Measurements from ENCODE around the gene GTF3C5.

Gene GTF3C5

DNA sequence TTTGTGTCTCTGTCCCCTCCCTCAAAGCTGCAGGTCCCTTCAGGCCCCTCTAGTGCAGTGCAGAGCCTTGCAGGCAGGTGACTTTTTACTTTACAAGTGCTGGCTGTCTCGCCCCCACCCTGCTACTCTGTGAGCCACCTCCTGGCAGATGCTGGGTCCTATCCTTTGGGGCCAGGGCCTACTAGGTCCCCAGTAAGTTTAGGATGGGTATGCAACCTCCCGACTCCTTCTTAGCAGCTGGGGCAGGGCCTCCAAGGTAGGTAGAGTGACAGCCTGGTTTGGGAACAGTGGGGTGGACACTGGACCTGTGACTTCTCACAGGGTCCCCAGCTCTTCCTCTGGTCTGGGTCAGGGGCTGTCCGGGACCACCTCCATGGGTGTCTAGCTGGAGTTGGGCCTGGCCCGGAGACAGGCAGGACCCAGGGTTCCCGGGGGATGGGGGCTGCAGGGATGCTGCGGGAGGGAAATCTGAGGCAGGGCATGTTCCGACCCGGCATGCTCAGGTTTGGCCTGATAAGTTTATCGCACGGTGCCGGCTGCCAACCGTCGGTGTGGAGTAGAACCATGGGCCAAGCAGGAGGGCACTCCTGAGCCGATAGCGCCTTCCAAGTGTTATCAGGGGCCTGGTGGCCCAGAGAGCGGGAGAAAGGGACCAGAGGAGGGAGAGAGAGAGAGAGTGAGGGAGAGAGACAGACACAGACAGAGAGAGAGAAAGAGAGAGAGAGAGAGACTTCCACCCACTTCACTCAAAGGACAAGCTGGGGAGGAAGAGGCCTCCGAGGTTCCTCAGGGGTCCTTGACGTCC lies 31.8 kb upstream of the GTF3C5 start:
- DNase-seq (ENCODE audit: low read depth), result no peak
- TF ChIP-seq, protein P1, sequence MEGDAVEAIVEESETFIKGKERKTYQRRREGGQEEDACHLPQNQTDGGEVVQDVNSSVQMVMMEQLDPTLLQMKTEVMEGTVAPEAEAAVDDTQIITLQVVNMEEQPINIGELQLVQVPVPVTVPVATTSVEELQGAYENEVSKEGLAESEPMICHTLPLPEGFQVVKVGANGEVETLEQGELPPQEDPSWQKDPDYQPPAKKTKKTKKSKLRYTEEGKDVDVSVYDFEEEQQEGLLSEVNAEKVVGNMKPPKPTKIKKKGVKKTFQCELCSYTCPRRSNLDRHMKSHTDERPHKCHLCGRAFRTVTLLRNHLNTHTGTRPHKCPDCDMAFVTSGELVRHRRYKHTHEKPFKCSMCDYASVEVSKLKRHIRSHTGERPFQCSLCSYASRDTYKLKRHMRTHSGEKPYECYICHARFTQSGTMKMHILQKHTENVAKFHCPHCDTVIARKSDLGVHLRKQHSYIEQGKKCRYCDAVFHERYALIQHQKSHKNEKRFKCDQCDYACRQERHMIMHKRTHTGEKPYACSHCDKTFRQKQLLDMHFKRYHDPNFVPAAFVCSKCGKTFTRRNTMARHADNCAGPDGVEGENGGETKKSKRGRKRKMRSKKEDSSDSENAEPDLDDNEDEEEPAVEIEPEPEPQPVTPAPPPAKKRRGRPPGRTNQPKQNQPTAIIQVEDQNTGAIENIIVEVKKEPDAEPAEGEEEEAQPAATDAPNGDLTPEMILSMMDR (conservative IDR thresholded peaks at IDR 0.05; ENCODE audit: low read length), result no peak
- no peak overlapping the region for H3K4me3 ChIP-seq (ENCODE audit: low read length)

DNA sequence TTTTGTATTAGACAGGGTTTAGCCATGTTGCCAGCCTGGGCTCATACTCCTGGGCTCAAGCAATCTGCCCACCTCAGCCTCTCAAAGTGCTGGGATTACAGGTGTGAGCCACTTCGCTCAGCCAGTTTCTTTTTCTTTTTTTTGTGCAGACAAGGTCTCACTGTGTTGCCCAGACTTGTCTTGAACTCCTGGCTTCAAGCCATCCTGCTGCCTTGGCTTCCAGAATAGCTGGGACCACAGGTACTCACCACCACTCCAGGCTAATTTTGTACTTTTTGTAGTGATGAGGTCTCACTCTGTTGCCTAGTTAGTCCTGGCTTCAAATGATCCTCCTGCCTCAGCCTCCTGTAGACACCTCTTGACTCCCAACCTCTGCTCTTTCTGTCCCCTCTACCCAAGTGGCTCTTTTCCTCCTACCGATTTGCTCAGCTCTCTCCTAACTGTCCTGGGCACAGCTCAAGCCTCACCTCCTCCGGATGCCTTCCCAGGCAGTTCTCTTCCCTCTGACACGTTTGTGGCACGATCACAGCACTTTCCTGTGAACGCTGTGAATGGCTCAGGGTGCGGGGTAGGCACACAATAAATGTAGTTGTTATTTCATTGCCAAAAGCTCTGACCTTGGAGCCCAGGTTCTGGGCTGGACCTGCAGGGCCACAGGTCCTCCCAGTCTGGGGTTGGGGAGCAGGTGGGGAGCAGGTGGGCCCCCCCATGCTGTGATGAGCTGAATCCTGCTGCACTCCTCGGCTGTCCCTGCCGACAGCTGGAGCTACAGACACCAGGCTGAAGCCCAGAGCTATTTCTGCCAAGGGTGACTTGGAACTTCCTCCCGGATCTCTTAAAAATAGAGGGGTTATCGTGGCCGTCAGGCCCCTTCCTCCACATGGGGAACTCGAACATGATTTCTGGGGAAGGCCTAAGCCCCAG lies 28.4 kb upstream of the GTF3C5 start:
- no peak overlapping the region for H3K4me3 ChIP-seq (ENCODE audit: low read length)
- TF ChIP-seq, protein P1 (conservative IDR thresholded peaks at IDR 0.05; ENCODE audit: low read length), result no peak
- DNase-seq (ENCODE audit: low read depth), result no peak

DNA sequence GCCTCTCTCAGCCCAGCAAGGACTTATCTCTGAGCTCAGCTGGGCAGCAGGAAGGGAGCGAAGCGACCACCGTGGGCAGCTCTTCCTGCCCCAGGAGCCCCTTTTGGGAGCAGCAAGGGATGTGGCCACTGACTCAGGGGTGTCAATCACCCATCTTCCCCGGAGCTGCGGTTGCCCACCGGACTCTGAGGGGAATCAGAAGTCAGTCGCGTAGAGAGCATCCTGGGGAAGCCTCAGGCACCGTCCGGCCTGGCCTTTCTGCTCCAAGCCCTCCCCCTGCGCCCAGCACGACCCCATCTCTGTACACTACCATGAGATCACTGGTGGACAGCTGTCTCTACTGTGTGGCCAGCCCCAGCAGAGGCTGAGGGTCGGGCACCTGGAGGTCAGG lies 27.7 kb upstream of the GTF3C5 start:
- H3K4me3 ChIP-seq (ENCODE audit: low read length), result no peak overlapping the region
- no peak for DNase-seq (ENCODE audit: low read depth)
- TF ChIP-seq, protein P1 (conservative IDR thresholded peaks at IDR 0.05; ENCODE audit: low read length), result no peak

DNA sequence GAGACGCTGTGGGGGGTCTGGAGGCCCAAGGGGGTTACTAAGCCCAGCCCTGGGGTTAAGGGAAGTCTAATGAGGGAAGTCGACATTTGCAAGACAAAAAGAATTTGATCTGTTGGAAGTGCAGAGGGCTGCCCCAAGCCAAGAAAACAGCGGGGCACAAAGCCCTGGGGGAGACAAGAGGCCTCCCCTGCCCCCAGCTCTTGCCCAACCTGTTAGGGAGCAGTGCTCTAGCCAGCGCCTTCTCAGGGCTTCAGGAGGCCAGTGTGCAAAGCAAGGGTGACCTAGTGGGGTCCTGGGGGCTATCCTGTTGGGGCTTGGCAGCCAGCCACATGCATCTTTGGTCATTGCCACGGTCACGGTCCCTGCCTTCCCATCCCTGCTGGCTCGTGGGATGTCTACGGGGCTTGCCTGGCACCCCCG lies 27.1 kb upstream of the GTF3C5 start:
- no peak overlapping the region for H3K4me3 ChIP-seq (ENCODE audit: low read length)
- TF ChIP-seq, protein P1 (conservative IDR thresholded peaks at IDR 0.05; ENCODE audit: low read length), result no peak
- DNase-seq (ENCODE audit: low read depth), result no peak

DNA sequence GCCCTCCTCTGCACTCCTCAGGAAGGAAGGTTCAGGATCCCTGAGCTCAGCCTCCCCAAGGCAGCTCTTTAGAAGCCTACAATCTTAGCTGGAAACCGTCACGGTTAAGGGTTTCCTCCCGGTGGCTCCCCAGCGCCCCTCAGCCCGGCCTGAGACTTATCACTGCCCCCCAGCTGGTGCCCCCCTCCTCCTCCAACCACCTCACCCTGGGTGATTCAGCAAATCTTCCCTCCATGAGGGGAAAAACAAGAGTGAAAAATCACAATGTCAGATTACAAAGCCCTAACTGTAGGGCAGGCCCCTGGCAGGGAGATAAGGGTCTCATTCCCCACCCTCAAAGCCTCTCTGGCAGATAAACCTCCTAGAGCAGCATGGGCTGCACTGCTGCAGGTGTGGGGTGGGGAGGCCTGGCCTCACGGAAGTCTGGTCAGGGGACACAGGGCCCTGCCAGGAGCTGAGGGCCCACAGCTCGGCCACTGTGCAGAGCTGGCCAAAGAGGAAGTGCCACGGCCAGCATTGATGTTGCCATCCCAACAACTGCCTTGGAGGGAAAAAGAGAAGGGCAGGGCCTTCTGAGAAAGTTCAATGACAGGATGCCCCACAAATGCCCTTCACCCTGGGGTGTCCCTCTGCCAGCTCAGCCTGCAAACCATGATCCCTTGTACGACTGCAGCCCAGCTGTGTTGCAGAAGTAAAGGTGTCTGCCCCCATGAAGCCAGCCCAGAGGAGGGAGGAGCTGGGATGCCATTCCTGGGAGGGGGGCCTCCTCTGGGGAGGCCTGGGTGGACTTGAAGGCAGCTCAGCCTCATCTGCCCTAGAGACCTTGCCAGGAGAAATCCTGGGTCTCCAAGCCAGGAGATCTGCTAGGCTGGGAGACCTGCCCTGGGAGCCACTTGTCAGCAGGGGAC lies 26.5 kb upstream of the GTF3C5 start:
- TF ChIP-seq, protein P1 (conservative IDR thresholded peaks at IDR 0.05; ENCODE audit: low read length), result no peak
- DNase-seq (ENCODE audit: low read depth), result no peak
- H3K4me3 ChIP-seq (ENCODE audit: low read length), result no peak overlapping the region

DNA sequence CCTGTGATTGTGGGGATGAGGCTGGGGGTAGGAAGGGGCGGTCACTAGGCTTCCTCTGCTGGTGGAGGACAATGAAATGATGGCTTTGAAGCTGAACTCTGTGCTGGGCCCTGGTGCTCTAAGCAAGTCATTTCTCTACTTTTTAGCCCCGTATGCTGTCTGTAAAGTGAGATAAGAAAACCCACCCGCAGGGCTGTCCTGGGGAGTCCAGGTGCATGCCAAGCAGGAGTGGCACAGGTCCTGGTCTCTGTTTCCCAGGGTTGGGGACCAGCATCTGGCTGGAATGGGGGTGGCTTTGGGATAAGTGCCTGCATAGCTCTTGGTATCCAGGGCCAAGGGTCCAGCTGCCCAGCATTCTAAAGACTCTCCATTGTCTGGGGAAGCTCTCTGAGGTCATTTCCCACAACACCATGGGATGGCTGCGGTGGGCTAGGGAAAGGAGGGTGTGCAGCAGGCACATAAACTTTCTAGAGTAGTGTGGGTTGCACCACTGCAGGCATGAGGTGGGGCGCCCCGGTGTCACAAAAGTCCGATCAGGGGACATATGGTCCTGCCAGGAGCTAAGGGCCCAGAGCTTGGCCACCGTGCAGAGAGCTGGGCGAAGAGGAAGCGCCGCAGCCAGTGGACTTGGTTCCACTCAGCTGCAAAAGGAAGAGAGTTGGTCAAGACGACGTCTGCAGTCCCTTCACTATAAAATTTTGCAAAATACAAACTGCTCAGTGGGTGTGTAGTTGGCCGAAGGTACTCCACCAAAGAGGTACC lies 25.6 kb upstream of the GTF3C5 start:
- H3K4me3 ChIP-seq (ENCODE audit: low read length), result no peak overlapping the region

More for the DNA sequence above, 25.6 kb upstream of the GTF3C5 start:
- DNase-seq (ENCODE audit: low read depth), result no peak
- TF ChIP-seq, protein P1 (conservative IDR thresholded peaks at IDR 0.05; ENCODE audit: low read length), result no peak
